BLaER1 (cell line): Measurements from ENCODE around the gene EPHB4.

ENCODE experiments used
- H3K27ac ChIP-seq: shearing (Covaris generic); formaldehyde crosslinking; 2 replicates; pipeline ENCODE4 v1.8.1; 2022
- H3K27me3 ChIP-seq: shearing (Covaris generic); formaldehyde crosslinking; 2 replicates; pipeline ENCODE4 v1.8.1; 2022
- H3K36me3 ChIP-seq: shearing (Covaris generic); formaldehyde crosslinking; 2 replicates; pipeline ENCODE4 v1.8.1; 2022
- H3K4me1 ChIP-seq: shearing (Covaris generic); formaldehyde crosslinking; 2 replicates; pipeline ENCODE4 v1.8.1; 2022
- H3K4me2 ChIP-seq: shearing (Covaris generic); formaldehyde crosslinking; 2 replicates; pipeline ENCODE4 v1.8.1; 2022
- H3K4me3 ChIP-seq: shearing (Covaris generic); formaldehyde crosslinking; 2 replicates; pipeline ENCODE4 v1.8.1; 2022
- H3K9ac ChIP-seq: shearing (Covaris generic); formaldehyde crosslinking; 2 replicates; pipeline ENCODE4 v1.8.1; 2022
- H3K9me3 ChIP-seq: shearing (Covaris generic); formaldehyde crosslinking; 2 replicates; pipeline ENCODE4 v1.8.1; 2022
- H4K20me1 ChIP-seq: shearing (Covaris generic); formaldehyde crosslinking; 2 replicates; pipeline ENCODE4 v1.8.1; 2022
- Cebpa-rat ChIP-seq: shearing (Covaris generic); IDR thresholded peaks from 2 replicates; pipeline ENCODE4 v1.8.1; 2022

The EPHB4 gene

DNA sequence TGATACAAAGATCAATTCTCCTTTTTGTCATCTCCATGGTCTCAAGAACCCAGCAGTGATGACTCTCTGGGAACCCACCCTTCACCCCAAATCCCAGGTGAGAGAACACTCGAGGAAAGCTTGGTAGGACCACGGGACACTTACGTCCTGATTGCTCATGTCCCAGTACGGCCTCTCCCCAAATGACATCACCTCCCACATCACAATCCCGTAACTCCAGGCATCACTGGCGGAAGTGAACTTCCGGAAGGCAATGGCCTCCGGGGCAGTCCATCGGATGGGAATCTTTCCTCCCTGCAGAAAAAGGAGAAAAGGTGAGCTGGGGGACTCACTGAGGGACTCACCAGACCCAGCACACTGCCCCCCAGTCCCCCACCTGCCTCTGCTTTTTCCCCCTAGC lies 21.0 kb downstream of the EPHB4 start:
- H3K4me3 ChIP-seq, result no peak overlapping the region
- H3K27ac ChIP-seq, result no peak overlapping the region
- peaks cover 71% of the 10 kb centered on the region for H3K36me3 ChIP-seq
- H3K4me1 ChIP-seq, result peaks cover 43% of the 10 kb centered on the region
- no peaks in the 10 kb centered on the region for H3K9me3 ChIP-seq
- H3K4me2 ChIP-seq, result no peak overlapping the region
- no peak for TF ChIP-seq Cebpa-rat
- no peaks in the 10 kb centered on the region for H3K27me3 ChIP-seq
- H4K20me1 ChIP-seq, result no peaks in the 10 kb centered on the region
- no peak overlapping the region for H3K9ac ChIP-seq

DNA sequence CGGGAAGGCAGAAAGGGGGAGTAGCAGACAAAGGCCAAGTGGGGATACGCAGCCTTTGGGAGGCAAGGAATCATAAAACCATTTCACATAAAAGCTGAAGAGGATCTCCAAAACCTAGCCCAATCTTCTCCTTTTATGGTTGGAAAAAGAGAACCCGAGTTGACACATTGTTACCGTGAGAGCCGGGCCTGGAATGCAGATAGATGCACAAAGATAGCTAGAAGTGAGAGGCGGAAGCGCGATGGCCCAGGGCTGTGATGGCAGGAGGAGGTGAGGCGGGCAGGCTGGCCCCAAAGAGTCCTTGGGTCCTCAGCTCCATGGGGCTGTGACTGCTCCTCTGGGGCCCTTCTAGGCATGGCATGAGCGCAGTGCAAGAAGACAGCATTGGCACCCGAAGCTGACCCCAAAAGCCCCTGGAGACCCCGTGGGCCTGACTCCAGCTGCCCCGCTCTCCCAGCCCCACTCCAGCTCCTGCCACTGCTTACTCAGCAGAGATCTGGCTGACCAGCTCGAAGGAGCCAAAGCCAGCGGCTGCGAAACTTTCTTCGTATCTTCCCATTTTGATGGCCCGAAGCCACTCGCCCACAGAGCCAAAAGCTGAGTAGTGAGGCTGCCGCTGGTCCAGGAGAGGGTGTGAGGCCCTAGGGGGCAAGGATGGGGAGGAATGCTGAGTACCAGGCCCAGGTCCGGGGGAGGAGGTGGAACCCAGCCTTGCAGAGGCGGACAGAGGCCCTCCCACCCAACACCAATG lies 22.5 kb downstream of the EPHB4 start:
- H3K27ac ChIP-seq, result peak overlapping the region; percentile 94
- TF ChIP-seq Cebpa-rat, result no peak
- H3K27me3 ChIP-seq, result no peaks in the 10 kb centered on the region
- no peak overlapping the region for H3K4me3 ChIP-seq
- H3K4me1 ChIP-seq, result peaks cover 57% of the 10 kb centered on the region
- no peaks in the 10 kb centered on the region for H3K9me3 ChIP-seq
- H3K4me2 ChIP-seq, result peak overlapping the region; percentile 100
- H3K36me3 ChIP-seq, result peaks cover 57% of the 10 kb centered on the region
- no peaks in the 10 kb centered on the region for H4K20me1 ChIP-seq
- H3K9ac ChIP-seq, result peak overlapping the region; percentile 80; the same call in 1 of the 2 replicates

DNA sequence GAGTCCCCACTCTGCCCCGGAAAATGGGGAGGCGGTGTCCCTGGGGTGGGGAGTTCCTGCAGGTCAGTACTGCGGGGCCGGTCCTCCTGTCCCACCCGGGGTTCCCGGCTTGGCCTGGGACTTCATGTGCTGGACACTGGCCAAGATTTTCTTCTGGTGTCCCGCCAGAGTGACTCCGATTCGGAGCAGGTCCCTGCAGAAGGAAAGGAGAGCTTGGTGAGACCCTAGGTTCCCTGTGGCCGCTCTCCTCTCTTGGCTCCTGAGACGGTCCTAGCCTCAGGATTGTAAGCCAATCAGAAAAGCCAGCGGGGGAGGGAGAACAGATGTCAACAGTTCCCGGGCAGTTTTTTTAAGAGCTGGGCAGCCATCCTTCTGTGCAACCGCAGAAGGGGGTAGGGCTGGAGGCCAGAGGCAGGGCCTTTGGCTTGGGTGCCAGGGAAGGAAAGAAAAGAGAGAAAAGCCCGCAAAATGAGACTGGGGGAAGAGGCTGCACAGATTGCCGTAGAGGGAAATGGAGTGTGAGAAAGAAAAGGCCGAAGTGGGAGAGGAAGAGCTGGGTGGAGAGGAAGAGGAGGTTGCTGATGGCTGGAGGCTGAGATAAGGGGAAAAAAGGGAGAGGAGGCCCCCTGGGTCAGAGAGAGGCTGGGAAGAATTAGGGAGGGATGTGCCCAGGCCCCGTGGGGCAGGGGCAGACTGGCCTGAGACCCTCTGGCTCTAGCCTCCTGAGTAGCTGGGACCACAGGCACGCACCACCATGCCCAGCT lies 23.7 kb downstream of the EPHB4 start:
- peaks cover 44% of the 10 kb centered on the region for H3K36me3 ChIP-seq
- H3K9ac ChIP-seq, result peak overlapping the region; percentile 80
- peak overlapping the region; percentile 100 for H3K4me2 ChIP-seq
- no peaks in the 10 kb centered on the region for H4K20me1 ChIP-seq
- no peak for TF ChIP-seq Cebpa-rat
- no peaks in the 10 kb centered on the region for H3K27me3 ChIP-seq
- H3K4me1 ChIP-seq, result peaks cover 69% of the 10 kb centered on the region
- H3K27ac ChIP-seq, result peak overlapping the region; percentile 94
- H3K4me3 ChIP-seq, result peak overlapping the region; percentile 64
- no peaks in the 10 kb centered on the region for H3K9me3 ChIP-seq

DNA sequence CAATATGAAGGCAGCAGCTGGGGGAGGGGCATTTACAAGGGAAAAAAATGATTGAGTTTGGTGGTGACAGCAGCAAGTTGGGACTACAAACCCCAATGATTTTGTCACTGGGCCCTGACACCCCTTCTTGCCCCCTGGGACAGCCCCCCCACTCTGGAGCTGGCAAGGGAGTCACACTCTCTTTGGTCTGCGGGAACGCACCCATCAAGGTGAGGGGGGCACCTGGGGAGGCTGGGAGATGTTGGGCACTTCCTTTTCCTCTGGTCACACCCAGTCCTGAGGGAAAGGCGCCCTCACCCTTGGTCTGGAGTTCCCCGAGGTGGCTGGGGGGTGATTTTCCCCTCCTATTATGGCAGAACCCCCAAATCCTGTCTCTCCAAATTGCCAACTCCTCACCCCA lies 24.4 kb downstream of the EPHB4 start:
- peak overlapping the region; percentile 100 for H3K4me2 ChIP-seq
- no peaks in the 10 kb centered on the region for H4K20me1 ChIP-seq
- H3K36me3 ChIP-seq, result peaks cover 38% of the 10 kb centered on the region
- H3K9me3 ChIP-seq, result no peaks in the 10 kb centered on the region
- peak overlapping the region; percentile 64 for H3K4me3 ChIP-seq
- peaks cover 75% of the 10 kb centered on the region for H3K4me1 ChIP-seq
- no peaks in the 10 kb centered on the region for H3K27me3 ChIP-seq
- peak overlapping the region; percentile 94 for H3K27ac ChIP-seq
- H3K9ac ChIP-seq, result peak overlapping the region; percentile 80
- TF ChIP-seq Cebpa-rat, result no peak

DNA sequence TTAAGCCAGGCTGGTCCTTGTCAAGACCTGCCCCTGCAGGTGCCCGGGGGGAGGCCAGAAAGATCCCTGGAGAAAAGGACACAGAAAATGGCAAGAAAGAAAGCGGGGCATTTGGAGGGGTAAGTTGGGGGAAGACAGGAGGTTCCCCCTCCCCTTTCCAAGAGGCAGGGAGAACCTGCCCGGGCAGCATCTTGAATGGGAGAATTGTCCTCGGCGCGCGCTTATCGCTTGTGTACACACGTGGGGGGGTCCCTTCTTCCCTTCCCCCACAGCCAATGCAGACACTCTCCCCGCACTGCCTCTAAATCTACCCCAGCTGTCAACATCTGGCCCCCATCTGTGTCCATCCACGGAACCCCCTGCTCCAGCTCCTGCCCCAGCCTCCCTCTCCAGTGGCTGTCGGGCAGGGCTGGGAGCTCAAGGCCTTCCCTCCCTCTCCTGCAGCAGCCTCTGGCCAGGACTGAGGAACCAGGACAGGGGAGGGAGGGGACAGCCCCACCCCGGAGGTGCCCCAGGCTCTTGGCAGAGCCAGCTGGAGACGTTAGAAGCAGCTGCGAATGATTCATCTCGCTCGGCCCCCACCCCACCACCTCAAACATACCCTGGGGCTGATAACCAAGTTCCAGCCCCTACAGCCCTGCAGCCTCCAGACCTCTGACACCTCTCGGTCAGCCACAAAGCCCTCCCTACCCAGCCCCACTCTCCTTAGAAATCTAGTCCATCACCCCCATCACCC lies 25.3 kb downstream of the EPHB4 start:
- Histone ChIP-seq H3K27me3 (no peaks in the 10 kb centered on the region), H3K4me2 (peak overlapping the region; percentile 100), H3K9ac (peak overlapping the region; percentile 80), H3K4me1 (peaks cover 85% of the 10 kb centered on the region), H4K20me1 (no peaks in the 10 kb centered on the region), H3K27ac (peak overlapping the region; percentile 94), H3K9me3 (no peaks in the 10 kb centered on the region), H3K36me3 (peaks cover 29% of the 10 kb centered on the region), H3K4me3 (peak overlapping the region; percentile 64)
- TF ChIP-seq Cebpa-rat, result no peak

DNA sequence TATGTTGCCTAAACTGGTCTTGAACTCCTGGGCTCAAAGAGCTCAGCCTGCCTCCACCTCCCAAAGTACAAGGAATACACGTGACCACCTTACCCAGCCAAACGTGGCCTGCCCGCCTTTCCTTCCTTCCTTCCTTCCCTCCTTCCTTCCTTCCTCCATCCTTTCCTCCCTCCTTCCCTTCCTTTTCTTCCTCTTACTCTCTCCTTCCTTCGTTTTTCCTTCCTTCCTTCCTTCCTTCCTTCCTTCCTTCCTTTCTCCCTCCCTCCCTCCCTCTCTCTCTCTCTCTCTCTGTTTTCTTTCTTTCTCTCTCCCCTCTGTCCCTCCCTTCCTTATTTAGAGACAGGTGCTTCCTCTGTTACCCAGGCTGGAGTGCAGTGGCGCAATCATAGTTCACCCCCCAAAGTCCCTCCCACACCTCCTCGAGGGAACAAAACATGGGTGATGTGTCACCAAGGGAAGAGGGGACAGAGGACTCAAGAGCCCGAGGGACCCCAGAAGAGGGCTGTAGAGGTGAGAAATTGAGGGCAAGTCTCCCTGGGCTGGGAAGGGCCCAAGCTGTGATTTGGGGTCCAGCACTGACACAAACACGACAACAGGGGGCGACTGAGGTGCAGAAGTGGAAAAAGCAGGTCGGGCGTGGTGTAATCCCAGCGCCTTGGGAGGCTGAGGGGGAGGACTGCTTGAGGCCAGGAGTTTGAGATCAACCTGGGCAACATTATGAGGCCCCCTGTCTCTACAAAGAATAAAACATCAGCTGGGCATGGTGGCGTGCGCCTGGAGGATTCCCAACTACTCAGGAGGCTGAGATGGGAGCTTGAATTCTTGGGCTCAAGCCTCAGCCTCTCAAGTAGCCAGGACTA lies 28.1 kb downstream of the EPHB4 start:
- Histone ChIP-seq H3K4me1 (peaks cover 88% of the 10 kb centered on the region), H3K4me2 (peak overlapping the region; percentile 100), H3K9ac (peak overlapping the region; percentile 75), H3K27me3 (no peaks in the 10 kb centered on the region), H3K27ac (peak overlapping the region; percentile 94), H3K36me3 (peaks cover 1% of the 10 kb centered on the region), H3K9me3 (no peaks in the 10 kb centered on the region), H4K20me1 (no peaks in the 10 kb centered on the region), H3K4me3 (no peak overlapping the region)
- TF ChIP-seq Cebpa-rat, result peak; percentile 93

DNA sequence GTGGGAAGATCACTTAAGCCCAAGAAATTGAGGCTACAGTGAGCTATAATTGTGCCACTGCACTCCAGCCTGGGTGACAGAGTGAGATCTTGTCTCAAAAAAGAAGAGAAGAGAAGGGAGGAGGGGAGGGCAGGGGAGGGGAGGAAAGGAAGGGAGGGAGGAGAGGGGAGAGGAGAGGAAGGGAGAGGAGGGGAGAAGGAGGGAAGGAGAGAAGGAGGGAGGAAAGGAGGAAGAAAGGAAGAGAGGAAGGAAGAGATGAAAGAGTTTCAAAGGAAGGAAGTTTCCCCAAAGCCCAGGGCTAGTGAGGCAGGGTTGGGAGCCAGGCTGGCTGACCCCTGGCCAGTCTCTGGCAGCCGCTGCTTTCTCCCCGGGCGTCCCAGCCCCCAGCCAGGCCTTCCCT lies 32.6 kb downstream of the EPHB4 start:
- Histone ChIP-seq H3K4me1 (peaks cover 81% of the 10 kb centered on the region), H3K27me3 (no peaks in the 10 kb centered on the region), H3K36me3 (no peaks in the 10 kb centered on the region), H4K20me1 (no peaks in the 10 kb centered on the region), H3K4me2 (peak overlapping the region; percentile 54), H3K4me3 (no peak overlapping the region), H3K9ac (no peak overlapping the region), H3K9me3 (no peaks in the 10 kb centered on the region), H3K27ac (peak overlapping the region; percentile 51; the same call in 1 of the 2 replicates)
- TF ChIP-seq Cebpa-rat, result no peak

DNA sequence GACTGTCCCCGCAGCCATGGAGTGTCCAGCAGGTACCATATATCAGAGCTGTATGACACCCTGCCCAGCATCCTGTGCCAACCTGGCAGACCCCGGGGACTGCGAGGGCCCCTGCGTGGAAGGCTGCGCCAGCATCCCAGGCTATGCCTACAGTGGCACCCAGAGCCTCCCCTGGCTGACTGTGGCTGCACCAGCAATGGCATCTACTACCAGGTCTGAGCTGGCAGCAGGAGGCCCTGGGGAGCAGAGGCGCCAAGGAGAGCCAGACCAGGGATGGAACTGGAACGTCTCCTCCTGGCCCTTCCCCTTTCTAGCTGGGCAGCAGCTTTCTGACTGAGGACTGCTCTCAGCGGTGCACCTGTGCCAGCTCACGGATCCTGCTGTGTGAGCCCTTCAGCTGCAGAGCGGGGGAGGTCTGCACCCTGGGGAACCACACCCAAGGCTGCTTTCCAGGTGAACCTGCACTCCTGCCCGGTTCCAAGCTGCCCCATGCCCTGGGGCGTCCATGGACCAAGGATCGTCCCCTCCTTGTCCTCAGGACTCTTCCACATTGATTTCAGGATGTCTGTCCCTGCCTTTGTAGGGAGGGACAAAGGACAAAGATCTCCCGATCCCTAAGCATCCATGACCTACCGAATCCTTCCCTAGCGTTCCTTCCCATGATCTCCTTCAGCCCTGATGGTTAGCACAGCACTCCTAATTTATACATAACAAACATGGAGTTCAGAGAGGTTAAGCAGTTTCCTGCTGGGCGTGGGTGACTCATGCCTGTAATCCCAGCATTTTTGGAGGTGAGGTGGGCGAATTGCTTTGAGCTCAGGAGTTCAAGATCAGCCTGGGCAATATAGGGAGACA lies 33.3 kb downstream of the EPHB4 start:
- peak overlapping the region; percentile 54 for H3K4me2 ChIP-seq
- no peaks in the 10 kb centered on the region for H3K9me3 ChIP-seq
- H3K27me3 ChIP-seq, result no peaks in the 10 kb centered on the region
- no peak overlapping the region for H3K4me3 ChIP-seq
- no peak overlapping the region for H3K9ac ChIP-seq
- no peaks in the 10 kb centered on the region for H3K36me3 ChIP-seq
- H4K20me1 ChIP-seq, result no peaks in the 10 kb centered on the region
- H3K4me1 ChIP-seq, result peaks cover 75% of the 10 kb centered on the region
- no peak for TF ChIP-seq Cebpa-rat
- H3K27ac ChIP-seq, result peak overlapping the region; percentile 46
